ENCODE data around the gene GALM. TPM values are rescaled to one million over a fixed set of nuclear protein-coding genes. Genes with fewer than 3 reads are reported as not detected.

GALM gene
- total RNA-seq, 1 experiment from 2014 or later, result 10.0 TPM

- no peak overlapping the region for H3T11ph ChIP-seq (ENCODE audit: low read length)
- Mint-ChIP-seq H3K4me1 (no peaks in the 10 kb centered on the region), H3K27ac (no peak overlapping the region), H3K4me3 (no peak overlapping the region), H3K9me3 (no peaks in the 10 kb centered on the region), H3K36me3 (ENCODE audit: insufficient read depth in 1 of 3, low read depth in 3 of 3) (0 out of 7 replicates have a peak, but pooled peaks cover 0 to 1% (median 0%) of the 10 kb centered on the region in 3 experiments), H3K27me3 (ENCODE audit: low read depth) (no peaks in the 10 kb centered on the region; the same call in 1 of the 2 replicates)
- no peaks in the 10 kb centered on the region for H3K23me2 ChIP-seq (ENCODE audit: insufficient read length, low read depth, low read length, poor library complexity, severe bottlenecking)
- no peaks in the 10 kb centered on the region for H3K4me1 ChIP-seq (ENCODE audit: insufficient read depth, low read length)
- no peak overlapping the region for H3K23ac ChIP-seq (ENCODE audit: insufficient read length, low read depth, low read length)
- H3K79me1 ChIP-seq (ENCODE audit: insufficient read depth, low read depth, low read length, poor library complexity, severe bottlenecking), result no peaks in the 10 kb centered on the region
- H3K9me3 ChIP-seq (ENCODE audit: control insufficient read depth, low read depth, low read length), result no peaks in the 10 kb centered on the region
- no peaks in the 10 kb centered on the region for H3K27me3 ChIP-seq (ENCODE audit: insufficient read depth, low read length)
- no peak overlapping the region for H4K8ac ChIP-seq (replicated peaks; ENCODE audit: insufficient read length, low read depth, low read length)
- H2AK5ac ChIP-seq (ENCODE audit: insufficient read length, low read length), result no peak overlapping the region
- DNase-seq, result no peak
- H3K18ac ChIP-seq (ENCODE audit: insufficient read length, low read depth, low read length), result no peak overlapping the region
- H2BK5ac ChIP-seq (ENCODE audit: insufficient read length, low read length), result no peak overlapping the region
- no peak overlapping the region for H3K4me2 ChIP-seq (ENCODE audit: insufficient read depth, insufficient read length, low read length)
- no peak overlapping the region for H3K56ac ChIP-seq (ENCODE audit: insufficient read length, low read depth, low read length)
- no peak overlapping the region for H2BK20ac ChIP-seq (ENCODE audit: low read depth, low read length, poor library complexity, severe bottlenecking)
- no peak overlapping the region for H3K14ac ChIP-seq (ENCODE audit: insufficient read depth, low read length)
- H2AFZ ChIP-seq (ENCODE audit: low read length), result no peak overlapping the region
- no peak overlapping the region for H4K5ac ChIP-seq (ENCODE audit: insufficient read length, low read depth, low read length)
- no peak overlapping the region for H2BK12ac ChIP-seq (ENCODE audit: insufficient read length, low read depth, low read length)
- WGBS (ENCODE audit: extremely low coverage, insufficient read length, low lambda C conversion rate), result no CpG with 5 or more reads among the region's 2 CpGs
- H4K20me1 ChIP-seq (ENCODE audit: control insufficient read depth, insufficient read depth, insufficient read length), result no peaks in the 10 kb centered on the region
- H3K27ac ChIP-seq (ENCODE audit: insufficient read length, low read depth, low read length), result no peak overlapping the region
- H3K79me2 ChIP-seq (ENCODE audit: insufficient read depth, low read length), result no peaks in the 10 kb centered on the region
- H4K91ac ChIP-seq (ENCODE audit: insufficient read length, low read depth, low read length), result no peak overlapping the region
- no peak for TF ChIP-seq CTCF (conservative IDR thresholded peaks at IDR 0.05)
- no peak overlapping the region for H3K9ac ChIP-seq (ENCODE audit: extremely low read depth, insufficient read length, low read length)
- no peak overlapping the region for H3K4ac ChIP-seq (ENCODE audit: low read depth, low read length)
- H2BK120ac ChIP-seq (ENCODE audit: low read depth, low read length, poor library complexity, severe bottlenecking), result no peak overlapping the region
- no peak overlapping the region for H2BK15ac ChIP-seq (ENCODE audit: low read depth, low read length)
Measured at GRCh38 chr2:38650717-38651116, 15.2 kb upstream of the GALM start.

Measured in H9 (cell line).